Smooth muscle cell (in vitro differentiated cells): ENCODE data around the gene FOXD2. TPM values are rescaled to one million over a fixed set of nuclear protein-coding genes. Genes with fewer than 3 reads are reported as not detected.

Source experiments
- DNase-seq: peaks from one replicate; lab custom pipeline; 2025; ENCODE audit not compliant: unreplicated experiment; lab: John Stamatoyannopoulos, UW
- H2AFZ ChIP-seq: fragments of 200-600 bp; sonication (generic); 2 replicates; pipeline ENCODE4 v1.6.0; 2016; ENCODE audit warnings: antibody characterized with exemption, low read depth, mild to moderate bottlenecking
- H3F3A ChIP-seq: fragments of 200-600 bp; sonication (generic); 2 replicates; pipeline ENCODE4 v1.6.0; 2017; ENCODE audit warnings: antibody characterized with exemption, low read depth
- H3K27ac ChIP-seq: fragments of 200-600 bp; sonication (generic); 2 replicates; pipeline ENCODE4 v1.5.1; 2016; ENCODE audit warnings: low read depth, mild to moderate bottlenecking
- H3K27me3 ChIP-seq: fragments of 200-600 bp; sonication (generic); 2 replicates; pipeline ENCODE4 v1.6.1; 2016; ENCODE audit warnings: low read depth, mild to moderate bottlenecking
- H3K36me3 ChIP-seq: fragments of 200-600 bp; sonication (generic); 2 replicates; pipeline ENCODE4 v1.5.1; 2016; ENCODE audit warnings: low read depth
- H3K4me1 ChIP-seq: fragments of 200-600 bp; sonication (generic); 2 replicates; pipeline ENCODE4 v1.5.1; 2016; ENCODE audit warnings: low read depth
- H3K4me2 ChIP-seq: fragments of 200-600 bp; sonication (generic); 2 replicates; pipeline ENCODE4 v1.6.0; 2016; ENCODE audit warnings: mild to moderate bottlenecking
- H3K4me3 ChIP-seq: fragments of 200-600 bp; sonication (generic); 2 replicates; pipeline ENCODE4 v1.5.1; 2016; ENCODE audit warnings: mild to moderate bottlenecking
- H3K79me2 ChIP-seq: fragments of 200-600 bp; sonication (generic); 2 replicates; pipeline ENCODE4 v1.6.0; 2016; ENCODE audit warnings: low read depth, mild to moderate bottlenecking
- H3K9ac ChIP-seq: fragments of 200-600 bp; sonication (generic); 2 replicates; pipeline ENCODE4 v1.6.0; 2016; ENCODE audit warnings: low read depth
- H3K9me3 ChIP-seq: fragments of 200-600 bp; sonication (generic); replicated peaks from 2 replicates; pipeline ENCODE4 v1.5.1; 2016; ENCODE audit warnings: low read depth
- H4K20me1 ChIP-seq: fragments of 200-600 bp; sonication (generic); 2 replicates; pipeline ENCODE4 v1.6.0; 2016; ENCODE audit warnings: low read depth
- CTCF ChIP-seq: fragments of 200-600 bp; sonication (generic); IDR thresholded peaks from 2 replicates; pipeline ENCODE4 v1.5.1; 2017; ENCODE audit warnings: borderline replicate concordance, mild to moderate bottlenecking, antibody characterized with exemption; ENCODE audit not compliant: insufficient read depth, poor library complexity, severe bottlenecking
- WGBS: methylation state at CpG from one replicate; pipeline ENCODE4 v1.1.7; 2016; ENCODE audit warnings: low lambda C conversion rate; 5-methylcytosine and 5-hydroxymethylcytosine counted together
- polyA plus RNA-seq: library from polyadenylated mRNA; unstranded; fragments of >200 nt; fragmentation: Nextera tagmentation; extraction: Ambion mirVana; gene quantifications from 2 replicates; pipeline ENCODE4 v1.2.1, GENCODE V29; 2016
- total RNA-seq: library from RNA; depleted of rRNA; stranded (reverse); fragments of >200 nt; gene quantifications from 2 replicates; pipeline ENCODE4 v1.2.3, GENCODE V29; 2014

FOXD2 gene
- total and polyA plus RNA-seq, 2 experiments from 2014 or later, result 0.09 TPM; not detected in 1

GRCh38 chr1:47444562-47445465 is 7.0 kb downstream of the FOXD2 start:
- TF ChIP-seq CTCF, result no peak
- peaks cover 100% of the 10 kb centered on the region for H3K27me3 ChIP-seq
- H3K9me3 ChIP-seq, result no peaks in the 10 kb centered on the region
- WGBS, result 2% methylated on average over 65 of the region's 73 CpGs
- no peaks in the 10 kb centered on the region for H3K79me2 ChIP-seq
- H3K36me3 ChIP-seq, result no peaks in the 10 kb centered on the region
- H2AFZ ChIP-seq, result no peak overlapping the region
- H3K27ac ChIP-seq, result no peak overlapping the region
- DNase-seq, result no peak
- peak overlapping the region; percentile 70 for H3K4me2 ChIP-seq
- peaks cover 17% of the 10 kb centered on the region for H3K4me1 ChIP-seq
- H3F3A ChIP-seq, result no peaks in the 10 kb centered on the region
- no peak overlapping the region for H3K9ac ChIP-seq
- peak overlapping the region; percentile 25 for H3K4me3 ChIP-seq
- no peaks in the 10 kb centered on the region for H4K20me1 ChIP-seq

GRCh38 chr1:47445823-47446550 is 8.1 kb downstream of the FOXD2 start:
- no peaks in the 10 kb centered on the region for H4K20me1 ChIP-seq
- H3K9me3 ChIP-seq, result no peaks in the 10 kb centered on the region
- DNase-seq, result no peak
- H3K27ac ChIP-seq, result no peak overlapping the region
- no peaks in the 10 kb centered on the region for H3F3A ChIP-seq
- peaks cover 17% of the 10 kb centered on the region for H3K4me1 ChIP-seq
- no peak overlapping the region for H3K4me3 ChIP-seq
- H3K4me2 ChIP-seq, result no peak overlapping the region
- no peaks in the 10 kb centered on the region for H3K36me3 ChIP-seq
- no peak overlapping the region for H3K9ac ChIP-seq
- no peaks in the 10 kb centered on the region for H3K79me2 ChIP-seq
- WGBS, result 14% methylated on average over 22 of the region's 25 CpGs
- TF ChIP-seq CTCF, result no peak
- peaks cover 100% of the 10 kb centered on the region for H3K27me3 ChIP-seq
- no peak overlapping the region for H2AFZ ChIP-seq

GRCh38 chr1:47448462-47449222 is 10.8 kb downstream of the FOXD2 start:
- Histone ChIP-seq H3K9ac (no peak overlapping the region), H2AFZ (no peak overlapping the region), H3F3A (no peaks in the 10 kb centered on the region), H3K79me2 (no peaks in the 10 kb centered on the region), H3K4me3 (no peak overlapping the region), H3K4me1 (peaks cover 16% of the 10 kb centered on the region), H3K27ac (no peak overlapping the region), H3K27me3 (peaks cover 100% of the 10 kb centered on the region), H4K20me1 (no peaks in the 10 kb centered on the region), H3K36me3 (no peaks in the 10 kb centered on the region), H3K9me3 (no peaks in the 10 kb centered on the region), H3K4me2 (no peak overlapping the region)
- no peak for DNase-seq
- no peak for TF ChIP-seq CTCF
- WGBS, result 45% methylated on average over 4 of the region's 4 CpGs
